ENCODE data around the gene ALDH3B2.

- TF ChIP-seq CTCF (IDR thresholded peaks at IDR 0.05) (no peak), EZH2 (IDR thresholded peaks at IDR 0.05; ENCODE audit: borderline replicate concordance, insufficient read depth, low read depth, low read length, poor library complexity, severe bottlenecking) (no peak)
These were observed 20.2 kb downstream of the ALDH3B2 start for GRCh38 chr11:67654225-67654624.
